ENCODE data around the gene ERVW-1.
A peak's percentile ranks its signal among the peaks of the same experiment; 100 is the strongest.
"Not testable (repeated sequence)": the region's sequence is repeated elsewhere in the genome, so short reads cannot be mapped to it uniquely, and the experiment has no call there.

ERVW-1 gene

DNA sequence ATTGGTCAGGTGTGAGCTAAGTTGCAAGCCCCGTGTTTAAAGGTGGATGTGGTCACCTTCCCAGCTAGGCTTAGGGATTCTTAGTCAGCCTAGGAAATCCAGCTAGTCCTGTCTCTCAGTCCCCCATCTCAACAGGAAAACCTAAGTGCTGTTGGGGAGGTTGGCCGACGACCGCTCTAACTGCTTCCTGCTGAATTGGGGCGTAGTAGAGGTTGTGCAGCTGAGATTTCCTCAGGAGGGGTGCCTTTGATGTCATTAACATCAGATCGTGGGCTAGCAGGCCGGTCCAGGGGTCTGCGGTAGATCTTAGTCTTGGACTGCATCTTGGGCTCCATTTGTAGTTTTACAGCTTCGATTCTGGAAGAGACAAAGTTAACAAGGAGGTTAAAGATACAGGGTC lies 9.2 kb downstream of the ERVW-1 start:
- not testable (repeated sequence) for DNase-seq (ENCODE audit: low read depth)

DNA sequence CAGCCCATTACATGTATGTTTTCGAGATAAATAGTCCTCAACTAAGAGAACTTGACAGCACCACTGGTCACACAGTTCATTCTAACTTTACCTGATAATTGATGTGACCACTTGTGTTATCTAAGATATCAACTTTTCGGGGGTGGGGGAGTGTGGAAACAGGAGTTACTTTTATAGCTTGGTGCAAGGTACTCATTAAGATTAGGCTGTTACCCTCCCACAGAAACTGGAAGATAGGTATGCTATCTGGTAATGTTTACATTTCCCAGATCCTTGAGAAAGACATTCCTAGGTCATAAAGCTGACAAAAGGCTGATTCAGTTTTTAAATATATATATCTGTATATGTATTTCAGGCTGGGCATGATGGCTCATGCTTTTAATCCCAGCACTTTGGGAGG lies 11.1 kb downstream of the ERVW-1 start:
- no peak for DNase-seq (ENCODE audit: low read depth)

DNA sequence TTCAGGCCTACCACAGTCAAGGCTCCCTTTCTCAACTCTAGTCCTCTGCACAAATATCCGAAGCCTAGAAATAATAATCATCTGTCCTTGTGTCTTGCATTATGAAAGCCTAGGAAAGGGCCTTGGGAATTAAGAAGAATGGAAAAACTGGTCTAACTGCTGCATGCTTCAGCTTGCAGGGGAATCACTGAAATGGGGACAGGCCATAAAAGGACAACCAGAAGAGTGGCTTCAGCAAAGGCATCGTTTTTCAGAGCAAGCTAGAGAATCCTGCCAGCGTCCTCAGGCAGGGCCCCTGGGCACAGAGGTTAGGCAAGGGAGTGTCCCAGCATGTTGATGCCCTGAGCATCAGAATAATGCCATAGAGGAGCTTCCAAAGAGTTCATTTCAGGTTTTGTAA lies 13.2 kb downstream of the ERVW-1 start:
- DNase-seq (ENCODE audit: low read depth): no peak

DNA sequence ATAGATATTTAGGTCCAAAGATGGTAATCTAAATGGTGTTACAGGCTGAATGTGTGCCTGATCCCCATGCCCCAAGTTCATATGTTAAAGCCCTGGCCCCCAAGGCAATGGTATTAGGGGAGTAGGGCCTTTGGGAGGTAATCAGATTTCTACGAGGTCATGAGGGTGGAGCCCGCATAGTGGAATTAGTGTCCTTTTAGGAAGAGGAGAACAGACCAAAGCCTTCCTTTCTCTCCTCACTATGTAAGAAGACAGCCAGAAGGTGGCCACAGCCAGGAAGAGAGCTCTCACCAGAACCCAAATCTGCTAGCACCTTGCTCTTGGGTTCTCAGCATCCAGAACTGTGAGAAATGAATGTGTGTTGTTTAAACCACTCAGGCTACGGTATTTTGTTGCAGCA lies 15.2 kb downstream of the ERVW-1 start:
- DNase-seq (ENCODE audit: low read depth): no peak

DNA sequence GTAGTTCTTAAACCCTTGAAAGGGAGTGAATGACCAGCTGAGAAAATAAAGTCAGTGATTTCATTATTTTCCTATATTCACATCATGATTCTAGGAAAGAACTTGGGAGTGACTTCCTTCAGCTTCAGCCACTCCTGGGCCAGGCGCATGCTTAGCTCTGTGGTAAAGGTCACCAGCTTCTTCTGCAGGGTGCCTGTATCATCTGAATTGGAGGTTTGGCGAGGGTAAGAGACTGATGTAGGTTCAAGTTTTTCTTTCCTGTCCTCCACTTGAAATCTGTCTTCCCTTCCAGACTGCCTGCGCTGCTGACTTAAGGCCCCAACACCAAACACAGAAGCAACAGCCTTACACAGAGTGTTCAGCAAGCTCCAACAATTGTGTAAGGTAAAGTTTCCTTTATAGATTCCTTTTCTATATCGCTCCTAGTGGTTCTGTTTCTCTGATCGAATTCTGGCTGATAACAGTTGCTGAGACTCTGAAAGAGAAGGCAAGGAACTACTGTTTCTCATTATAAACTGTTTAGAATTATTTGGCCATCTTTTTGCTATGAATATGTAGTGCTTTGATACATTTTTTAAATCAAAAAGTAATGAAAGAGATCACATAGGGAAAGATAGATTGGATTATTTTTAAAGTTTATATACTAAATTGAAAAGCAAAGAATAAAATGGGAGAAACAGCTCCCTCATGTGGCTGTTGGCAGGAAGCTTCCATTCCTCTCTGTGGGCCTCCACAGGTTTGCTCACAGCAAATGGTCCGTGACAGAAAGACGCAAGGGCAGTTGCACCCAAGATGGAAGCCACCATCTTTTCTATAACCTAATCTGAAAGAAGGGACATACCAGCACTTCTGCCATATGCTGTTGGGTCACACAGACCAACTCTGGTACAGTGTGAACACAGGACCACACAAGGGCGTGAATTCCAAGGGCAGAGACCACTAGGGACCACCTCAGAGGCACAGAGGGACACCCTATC lies 16.4 kb downstream of the ERVW-1 start:
- DNase-seq (ENCODE audit: low read depth): no peak

DNA sequence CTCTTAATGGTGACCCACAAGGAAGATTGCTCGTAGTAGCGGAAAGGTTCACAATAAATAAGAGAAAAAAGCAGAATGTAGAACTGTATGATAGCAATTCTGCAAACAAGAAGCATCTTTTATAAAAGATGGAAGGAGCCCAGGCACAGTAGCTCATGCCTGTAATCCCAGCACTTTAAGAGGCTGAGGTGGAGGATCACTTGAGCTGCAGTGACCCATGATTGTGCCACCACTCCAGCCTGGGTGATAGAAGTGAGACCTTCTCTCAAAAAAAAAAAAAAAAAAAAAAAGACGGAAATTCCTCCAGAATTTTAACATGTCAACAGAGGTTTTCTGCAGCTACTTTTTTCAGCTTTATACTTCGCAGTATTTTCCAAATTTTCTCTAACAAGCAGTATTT lies 17.2 kb downstream of the ERVW-1 start:
- no peak for DNase-seq (ENCODE audit: low read depth)

- no peak for DNase-seq (ENCODE audit: low read depth)
These were observed 17.6 kb downstream of the ERVW-1 start for GRCh38 chr7:92460109-92460508.

DNA sequence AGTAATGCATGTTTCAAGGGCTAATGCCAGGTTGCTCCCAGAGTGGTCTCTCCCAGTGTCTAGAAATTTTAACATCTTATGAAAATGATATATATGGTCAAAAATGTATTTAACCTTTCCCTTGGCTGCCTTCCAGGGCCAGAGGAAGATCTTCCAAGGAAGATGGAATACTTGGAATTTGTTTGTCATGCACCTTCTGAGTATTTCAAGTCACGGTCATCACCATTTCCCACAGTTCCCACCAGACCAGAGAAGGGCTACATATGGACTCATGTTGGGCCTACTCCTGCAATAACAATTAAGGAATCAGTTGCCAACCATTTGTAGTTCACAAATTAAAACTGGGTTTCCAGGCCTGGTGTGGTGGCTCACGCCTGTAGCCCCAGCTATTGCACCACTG lies 21.5 kb downstream of the ERVW-1 start:
- DNase-seq (ENCODE audit: low read depth): no peak

GRCh38 chr7:92451645-92452044 lies 26.1 kb downstream of the ERVW-1 start:
- no peak for DNase-seq (ENCODE audit: low read depth)

GRCh38 chr7:92448205-92448747 lies 29.5 kb downstream of the ERVW-1 start:
- no peak for DNase-seq (ENCODE audit: low read depth)

DNA sequence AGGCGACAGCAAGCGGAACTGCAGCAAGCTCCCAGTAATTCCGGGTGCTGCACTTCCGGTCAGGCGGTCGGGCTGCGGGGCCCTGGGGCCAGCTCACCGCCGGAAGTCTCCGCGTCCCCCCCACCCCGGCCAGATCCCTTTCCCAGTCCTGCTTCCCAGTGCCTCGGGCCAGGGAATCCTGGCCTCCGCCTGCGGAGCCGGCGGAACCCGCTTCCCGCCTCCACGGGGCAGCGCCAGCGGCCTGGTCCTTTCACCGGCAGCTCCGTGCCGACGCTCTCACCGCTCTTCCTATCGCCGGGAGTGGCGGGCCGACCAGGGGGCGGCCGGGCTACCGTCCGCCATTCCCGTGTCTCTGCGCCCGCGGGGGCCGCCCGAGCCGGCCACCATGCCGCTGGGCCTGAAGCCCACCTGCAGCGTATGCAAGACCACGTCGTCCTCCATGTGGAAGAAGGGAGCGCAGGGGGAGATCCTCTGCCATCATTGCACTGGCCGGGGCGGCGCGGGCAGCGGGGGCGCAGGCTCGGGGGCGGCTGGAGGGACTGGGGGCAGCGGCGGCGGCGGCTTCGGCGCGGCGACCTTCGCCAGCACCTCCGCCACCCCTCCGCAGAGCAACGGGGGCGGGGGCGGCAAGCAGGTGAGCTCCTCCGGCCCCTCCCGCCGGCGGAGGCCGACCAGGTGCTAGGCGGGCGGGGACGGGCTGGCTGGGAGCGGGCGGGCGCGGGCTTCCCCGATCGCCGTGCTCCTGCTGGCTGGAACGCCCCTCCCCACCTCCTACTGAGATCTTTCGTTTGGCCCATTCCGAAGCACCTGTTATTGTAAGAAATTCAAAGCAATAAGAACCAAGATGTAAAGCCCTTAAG lies 30.2 kb downstream of the ERVW-1 start, which contains the start of gene GATAD1:
TSS of gene GATAD1 (plus strand) at position 138 of the 860 bp plus-strand sequence. CDS start at position 386, 248 bp downstream.
- peak; percentile 64 for DNase-seq (ENCODE audit: low read depth)

GRCh38 chr7:92446869-92447344 lies 30.8 kb downstream of the ERVW-1 start:
- no peak for DNase-seq (ENCODE audit: low read depth)

DNA sequence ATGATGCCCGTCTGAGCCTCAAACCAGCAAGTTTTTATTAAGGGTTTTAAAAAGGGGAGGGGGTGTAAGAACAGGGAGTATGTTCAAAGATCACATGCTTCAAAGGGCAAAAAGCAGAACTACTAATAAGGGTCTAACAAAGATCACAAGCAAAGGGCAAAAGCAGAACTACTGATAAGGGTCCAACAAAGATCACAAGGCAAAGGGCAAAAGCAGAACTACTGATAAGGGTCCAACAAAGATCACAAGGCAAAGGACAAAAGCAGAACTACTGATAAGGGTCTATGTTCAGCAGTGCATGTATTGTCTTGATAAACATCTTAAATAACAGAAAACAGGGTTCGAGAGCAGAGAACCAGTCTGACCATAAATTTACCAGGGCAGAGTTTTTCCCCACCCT lies 35.0 kb downstream of the ERVW-1 start:
- not testable (repeated sequence) for DNase-seq (ENCODE audit: low read depth)

- DNase-seq (ENCODE audit: low read depth): no peak
These were observed 39.7 kb downstream of the ERVW-1 start for GRCh38 chr7:92437956-92438491.

GRCh38 chr7:92436612-92437445 lies 40.9 kb downstream of the ERVW-1 start:
- no peak for DNase-seq (ENCODE audit: low read depth)

GRCh38 chr7:92435542-92435941 lies 42.2 kb downstream of the ERVW-1 start:
- DNase-seq (ENCODE audit: low read depth): no peak

DNA sequence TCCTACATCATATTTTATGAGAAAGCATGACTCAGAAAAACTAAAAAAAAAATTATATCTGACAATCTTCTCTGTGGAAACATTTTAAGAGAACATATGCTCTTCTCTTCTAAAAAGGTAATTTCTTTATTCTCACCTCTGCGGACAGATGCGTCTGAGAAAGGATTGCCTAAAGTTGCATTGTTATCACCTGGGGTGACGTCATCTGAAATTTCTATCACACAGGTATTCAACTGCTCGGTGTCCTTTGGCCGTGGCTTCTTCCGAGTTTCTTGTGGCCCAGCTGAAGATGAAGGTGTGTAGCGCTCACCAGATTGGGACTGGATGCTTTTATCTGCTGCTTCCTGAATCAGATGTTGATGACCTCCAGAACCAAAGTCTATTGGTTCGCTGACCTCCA lies 44.7 kb downstream of the ERVW-1 start:
- DNase-seq (ENCODE audit: low read depth): no peak

DNA sequence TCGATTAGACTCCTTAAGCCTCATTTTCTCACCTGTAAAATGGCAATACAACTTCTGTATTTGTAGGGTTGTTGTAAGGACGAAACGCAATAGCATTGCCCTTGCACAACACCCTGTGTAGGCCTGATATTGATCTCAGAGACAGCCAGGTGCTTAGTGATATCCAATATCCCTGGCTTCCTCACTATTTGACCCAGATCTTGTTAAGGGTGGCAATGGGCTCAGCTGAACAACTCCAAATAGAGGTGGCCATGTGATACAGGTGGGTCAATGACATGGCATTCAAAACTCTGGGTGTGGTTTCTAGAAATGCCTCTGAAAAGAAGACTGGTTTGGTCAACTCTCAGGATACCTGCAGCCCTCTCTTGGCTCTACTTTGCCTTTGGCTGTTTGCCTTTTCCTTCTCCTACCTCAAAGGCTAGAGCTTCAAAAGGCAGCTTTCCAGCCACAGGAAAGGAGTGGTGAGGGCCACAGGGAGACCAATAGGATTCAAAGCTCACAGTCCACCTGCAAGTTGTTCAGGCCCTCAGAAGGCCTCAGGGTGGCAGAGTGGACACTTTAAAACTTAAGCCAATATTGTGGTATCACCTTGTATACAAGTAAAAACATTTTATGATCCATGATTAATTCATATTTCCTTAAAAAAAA lies 45.3 kb downstream of the ERVW-1 start:
- no peak for DNase-seq (ENCODE audit: low read depth)

- DNase-seq (ENCODE audit: low read depth): no peak
These were observed 50.6 kb downstream of the ERVW-1 start for GRCh38 chr7:92427193-92427592.

GRCh38 chr7:92425311-92425947 lies 52.3 kb downstream of the ERVW-1 start:
- DNase-seq (ENCODE audit: low read depth): no peak

All from stimulated activated CD8-positive, alpha-beta memory T cell treated with anti-CD3 and anti-CD28 coated beads, Interleukin-7, amount 100 ng/mL, for 24 hours (primary cell).